GM10248 (cell line): ENCODE results near the gene GPR39.

Experiments
- CTCF ChIA-PET: fragments of 300-600 bp; sonication (Branson Sonifier 250); formaldehyde crosslinking; extraction: SDS; loops from one replicate; lab custom pipeline; 2021; ENCODE audit warnings: antibody characterized with exemption; lab: Yijun Ruan, JAX
- POLR2A ChIA-PET: fragments of 350-650 bp; sonication (Branson Sonifier 250); formaldehyde crosslinking; extraction: SDS; loops from one replicate; lab custom pipeline; 2020; ENCODE audit warnings: antibody characterized with exemption; lab: Yijun Ruan, JAX
- DNase-seq: peaks from one replicate; pipeline ENCODE4 v3.0.0; 2012; ENCODE audit errors: extremely low spot score
- TF ChIP-seq, protein P1 (sequence below): IDR thresholded peaks from 2 replicates; pipeline ENCODE4 v1.5.1; 2012; ENCODE audit warnings: mild to moderate bottlenecking, low read depth; ENCODE audit errors: extremely low read depth, missing control alignments, control extremely low read depth

GPR39 gene

DNA sequence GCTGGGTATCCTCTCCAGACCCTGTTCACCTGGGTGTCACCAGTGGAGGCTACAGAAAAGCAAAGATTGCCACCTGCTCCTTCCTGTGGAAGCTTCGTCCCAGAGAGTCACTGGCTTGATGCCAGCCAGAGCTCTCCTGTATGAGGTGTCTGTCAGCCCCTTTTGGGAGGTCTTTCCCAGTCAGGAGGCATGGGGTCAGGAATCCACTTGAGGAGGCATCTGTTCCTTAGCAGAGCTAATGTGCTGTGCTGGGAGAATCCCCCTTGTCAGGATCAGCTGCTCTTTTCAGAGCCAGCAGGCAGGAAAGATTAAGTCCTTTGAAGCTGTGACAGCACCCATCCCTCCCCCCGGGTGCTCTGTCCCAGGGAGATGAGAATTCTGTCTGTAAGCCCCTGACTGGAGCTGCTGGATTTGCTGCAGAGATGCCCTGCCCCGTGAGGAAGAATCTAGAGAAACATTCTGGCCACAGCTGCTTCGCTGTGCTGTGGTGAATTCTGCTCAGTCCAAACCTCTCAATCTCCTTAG is 121.8 kb downstream of the GPR39 start:
- ChIA-PET POLR2A (no interaction called here), CTCF (interaction anchor here (1.2 kb wide), 1 partner anchor 10 kb away, joined by 3 read pairs; no protein-coding TSS in a partner anchor)
- DNase-seq: no peak
- TF ChIP-seq, protein P1, sequence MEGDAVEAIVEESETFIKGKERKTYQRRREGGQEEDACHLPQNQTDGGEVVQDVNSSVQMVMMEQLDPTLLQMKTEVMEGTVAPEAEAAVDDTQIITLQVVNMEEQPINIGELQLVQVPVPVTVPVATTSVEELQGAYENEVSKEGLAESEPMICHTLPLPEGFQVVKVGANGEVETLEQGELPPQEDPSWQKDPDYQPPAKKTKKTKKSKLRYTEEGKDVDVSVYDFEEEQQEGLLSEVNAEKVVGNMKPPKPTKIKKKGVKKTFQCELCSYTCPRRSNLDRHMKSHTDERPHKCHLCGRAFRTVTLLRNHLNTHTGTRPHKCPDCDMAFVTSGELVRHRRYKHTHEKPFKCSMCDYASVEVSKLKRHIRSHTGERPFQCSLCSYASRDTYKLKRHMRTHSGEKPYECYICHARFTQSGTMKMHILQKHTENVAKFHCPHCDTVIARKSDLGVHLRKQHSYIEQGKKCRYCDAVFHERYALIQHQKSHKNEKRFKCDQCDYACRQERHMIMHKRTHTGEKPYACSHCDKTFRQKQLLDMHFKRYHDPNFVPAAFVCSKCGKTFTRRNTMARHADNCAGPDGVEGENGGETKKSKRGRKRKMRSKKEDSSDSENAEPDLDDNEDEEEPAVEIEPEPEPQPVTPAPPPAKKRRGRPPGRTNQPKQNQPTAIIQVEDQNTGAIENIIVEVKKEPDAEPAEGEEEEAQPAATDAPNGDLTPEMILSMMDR: no peak

DNA sequence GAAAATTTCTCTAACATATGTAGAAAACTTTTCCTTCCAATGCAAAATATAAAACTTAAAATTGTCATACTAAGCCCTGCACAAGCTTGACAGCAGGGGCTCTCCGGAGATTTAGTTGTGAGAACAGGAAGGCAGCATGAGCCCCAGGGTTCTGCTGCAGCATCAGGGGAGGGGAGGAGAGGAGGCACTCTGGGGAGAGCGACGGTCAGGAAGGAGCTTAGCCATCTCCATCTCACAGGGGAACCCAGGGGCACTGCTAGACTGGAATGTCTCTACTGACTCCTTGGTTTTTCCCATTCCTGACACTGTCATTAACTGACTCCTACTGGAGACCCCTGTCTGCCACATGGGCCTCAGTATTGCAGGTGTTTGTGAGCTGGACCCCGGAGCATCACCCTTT is 123.6 kb downstream of the GPR39 start:
- TF ChIP-seq, protein P1: no peak
- ChIA-PET POLR2A (no interaction called here), CTCF (no interaction called here)
- no peak for DNase-seq

DNA sequence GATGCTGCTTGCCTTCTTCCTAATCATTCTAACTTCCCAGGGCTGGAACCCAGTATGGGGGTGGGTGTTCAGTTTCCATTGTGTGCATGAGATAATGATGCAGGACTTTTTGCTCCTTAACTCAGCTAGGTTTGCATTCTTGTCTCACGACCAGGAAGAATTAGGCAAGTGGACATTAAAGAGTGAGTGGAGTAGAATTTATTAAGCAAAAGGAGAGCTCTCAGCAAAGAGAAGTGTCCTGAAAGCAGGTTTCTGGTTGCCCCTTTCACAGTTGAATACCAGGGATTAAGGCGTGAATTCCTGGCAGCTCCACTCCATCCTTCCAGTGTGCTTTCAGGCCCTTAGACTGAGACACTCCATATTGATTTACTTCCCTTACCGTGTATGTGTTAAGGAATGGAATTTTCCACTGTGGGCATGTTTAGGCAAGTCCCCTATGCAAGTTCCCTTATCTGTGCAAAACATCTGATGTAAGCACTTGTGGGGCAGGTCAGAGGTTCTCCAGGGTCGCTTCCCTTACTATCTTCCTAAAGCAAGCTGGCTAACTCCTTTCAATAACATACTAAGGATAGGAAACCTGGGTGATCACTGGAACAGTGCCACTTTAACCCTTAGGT is 126.5 kb downstream of the GPR39 start:
- DNase-seq: no peak
- TF ChIP-seq, protein P1: no peak
- ChIA-PET CTCF (interaction anchor here (1.6 kb wide), 1 partner anchor 741 kb away, joined by 3 read pairs; no protein-coding TSS in a partner anchor), POLR2A (no interaction called here)

DNA sequence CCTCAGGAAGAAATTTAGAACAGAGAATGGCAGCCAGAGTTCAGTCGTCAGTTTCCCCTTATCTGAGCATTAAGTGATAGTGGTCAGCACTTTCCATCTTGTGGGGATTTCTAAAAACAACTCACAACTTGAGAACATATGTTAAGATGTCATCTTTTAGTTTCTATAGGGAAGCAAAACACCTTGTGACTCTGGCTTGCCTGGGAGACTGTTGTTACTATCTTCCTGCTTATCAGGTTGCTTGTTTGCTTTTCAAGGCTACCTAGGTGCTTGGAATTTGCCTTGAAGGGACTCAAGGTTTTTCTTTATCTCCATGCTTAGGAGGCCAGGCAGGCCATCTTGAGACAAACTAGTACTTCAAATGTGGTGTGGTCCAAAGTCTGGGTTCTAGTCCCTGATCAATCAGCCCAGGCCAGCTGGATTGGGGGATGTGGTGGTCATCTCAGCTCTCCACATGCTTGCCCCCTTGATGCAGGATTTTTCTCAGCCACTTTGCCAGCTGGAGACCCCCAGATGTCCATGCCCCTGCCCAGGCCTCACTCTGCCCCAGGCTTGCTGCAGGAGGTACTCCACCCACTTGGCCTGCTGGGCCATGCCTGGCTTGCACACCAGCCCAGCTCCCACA is 127.5 kb downstream of the GPR39 start:
- CTCF ChIA-PET: interaction anchor here (1.8 kb wide), 1 partner anchor 12 kb away, joined by 4 read pairs; no protein-coding TSS in a partner anchor
- DNase-seq: no peak

DNA sequence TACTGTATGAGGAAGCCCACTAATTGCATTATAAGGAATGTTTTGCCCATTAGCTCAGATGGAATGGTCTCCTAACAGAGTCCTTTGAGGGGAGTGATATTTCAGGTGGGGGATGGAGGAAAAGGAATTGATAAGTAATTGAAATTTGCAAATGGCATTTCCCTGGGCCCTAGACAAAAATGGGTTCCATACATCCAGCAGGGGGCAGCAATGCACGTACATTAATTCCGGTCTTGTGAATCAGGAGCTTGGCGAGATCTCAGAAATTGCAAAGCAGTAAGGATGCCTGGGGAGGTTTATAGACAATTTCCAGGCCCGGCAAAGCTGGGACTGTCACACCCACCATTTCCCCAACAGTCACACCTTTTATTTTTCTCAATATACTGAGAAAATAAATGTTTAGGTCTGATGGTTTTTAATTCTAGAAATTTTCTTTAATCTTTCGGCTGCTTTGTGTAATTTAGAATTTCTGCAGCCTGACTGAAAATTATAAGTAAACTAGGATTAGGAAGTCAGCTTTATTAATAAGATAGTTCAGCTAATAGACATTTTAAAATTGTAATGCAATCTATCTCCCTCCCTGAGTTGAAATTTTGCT is 130.6 kb downstream of the GPR39 start:
- peak; percentile 52 for DNase-seq
- CTCF ChIA-PET: interaction anchor here (0.6 to 3.2 kb wide), 20 partner anchors 10 to 1298 kb away, joined by 3 to 34 read pairs (median 6); no protein-coding TSS in a partner anchor
- TF ChIP-seq, protein P1: peak; percentile 64
- POLR2A ChIA-PET: no interaction called here

More for the DNA sequence above, 127.5 kb downstream of the GPR39 start:
- TF ChIP-seq, protein P1: no peak
- POLR2A ChIA-PET: no interaction called here

DNA sequence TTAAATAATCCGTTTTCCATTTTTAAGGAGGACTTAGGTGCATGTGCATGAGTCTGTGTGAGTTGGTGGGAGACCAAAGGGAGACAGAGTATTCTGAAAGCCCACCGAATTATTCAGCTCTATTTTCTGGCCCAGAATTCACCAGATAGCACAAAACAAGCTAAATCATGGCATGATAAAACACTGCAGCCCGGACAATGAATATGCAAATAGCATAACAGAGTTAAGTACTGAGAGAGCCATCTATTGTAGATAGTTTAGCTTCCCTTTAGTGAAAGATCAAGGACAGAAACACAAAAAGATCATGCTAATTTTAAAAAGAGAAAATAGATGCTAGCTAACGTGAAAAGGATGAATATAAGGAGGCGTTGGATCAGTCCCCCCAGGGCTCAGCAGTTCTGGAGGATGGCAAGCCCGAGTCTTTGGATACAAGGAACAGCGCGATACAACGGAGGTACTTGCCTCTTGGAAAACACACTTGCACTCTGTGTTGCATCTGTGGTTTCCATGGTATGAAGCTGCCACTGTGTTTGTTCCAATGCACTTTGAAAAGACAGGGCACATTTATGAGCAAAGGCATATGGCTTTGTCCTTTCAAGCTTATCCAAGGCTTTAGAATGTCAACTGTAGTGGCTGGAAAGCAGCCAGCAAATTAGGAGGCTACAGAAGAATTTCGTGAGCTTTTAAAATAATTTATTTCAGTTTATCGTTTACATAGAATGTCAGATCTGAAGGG is 133.5 kb downstream of the GPR39 start:
- no peak for DNase-seq
- ChIA-PET CTCF (interaction anchor here (1.0 to 1.9 kb wide), 3 partner anchors 9 to 1294 kb away, joined by 3 to 9 read pairs (median 4); no protein-coding TSS in a partner anchor), POLR2A (no interaction called here)
- TF ChIP-seq, protein P1: no peak
